Measurements from ENCODE around the gene TMEM79.

Gene TMEM79

GRCh38 chr1:156284112-156284511, at the start of gene TMEM79:
Gene TMEM79, plus strand, starts transcription at chr1:156284325. Its CDS starts 902 bp downstream, at chr1:156285227.
- no peak for TF ChIP-seq CTCF (IDR thresholded peaks at IDR 0.05; ENCODE audit: low read depth, low read length, missing control alignments)
- H3K4me3 ChIP-seq (replicated peaks; ENCODE audit: low read depth, low read length) = peak within 1 kb of the TSS; percentile 77

GRCh38 chr1:156236164-156236563, 48.0 kb upstream of the TMEM79 start:
- no peak for TF ChIP-seq CTCF (IDR thresholded peaks at IDR 0.05; ENCODE audit: low read depth, low read length, missing control alignments)
- no peak overlapping the region for H3K4me3 ChIP-seq (replicated peaks; ENCODE audit: low read depth, low read length)
- no peak for DNase-seq (ENCODE audit: extremely low read depth, low read depth)

More at GRCh38 chr1:156284112-156284511, at the start of gene TMEM79:
- DNase-seq (ENCODE audit: extremely low read depth, low read depth) = no peak

- DNase-seq (ENCODE audit: extremely low read depth, low read depth) = no peak
- no peak for TF ChIP-seq CTCF (IDR thresholded peaks at IDR 0.05; ENCODE audit: low read depth, low read length, missing control alignments)
- no peak overlapping the region for H3K4me3 ChIP-seq (replicated peaks; ENCODE audit: low read depth, low read length)
Measured at GRCh38 chr1:156238248-156238647, 45.9 kb upstream of the TMEM79 start.

- TF ChIP-seq CTCF (IDR thresholded peaks at IDR 0.05; ENCODE audit: low read depth, low read length, missing control alignments) = no peak
- DNase-seq (ENCODE audit: extremely low read depth, low read depth) = no peak
- no peak overlapping the region for H3K4me3 ChIP-seq (replicated peaks; ENCODE audit: low read depth, low read length)
Measured at GRCh38 chr1:156241311-156241811, 42.8 kb upstream of the TMEM79 start.

- DNase-seq (ENCODE audit: extremely low read depth, low read depth) = no peak
- no peak for TF ChIP-seq CTCF (IDR thresholded peaks at IDR 0.05; ENCODE audit: low read depth, low read length, missing control alignments)
- no peak within 1 kb of the TSS for H3K4me3 ChIP-seq (replicated peaks; ENCODE audit: low read depth, low read length)
Measured at GRCh38 chr1:156241926-156242325, 42.2 kb upstream of the TMEM79 start, which contains the start of gene BGLAP. Gene BGLAP, plus strand, starts transcription at chr1:156242184. Its CDS starts 48 bp downstream, at chr1:156242232.

- TF ChIP-seq CTCF (IDR thresholded peaks at IDR 0.05; ENCODE audit: low read depth, low read length, missing control alignments) = no peak
- H3K4me3 ChIP-seq (replicated peaks; ENCODE audit: low read depth, low read length) = no peak overlapping the region
- DNase-seq (ENCODE audit: extremely low read depth, low read depth) = no peak
Measured at GRCh38 chr1:156242738-156243137, 41.4 kb upstream of the TMEM79 start.

GRCh38 chr1:156244126-156244525, 40.0 kb upstream of the TMEM79 start:
- no peak for TF ChIP-seq CTCF (IDR thresholded peaks at IDR 0.05; ENCODE audit: low read depth, low read length, missing control alignments)
- no peak overlapping the region for H3K4me3 ChIP-seq (replicated peaks; ENCODE audit: low read depth, low read length)
- no peak for DNase-seq (ENCODE audit: extremely low read depth, low read depth)

All from HFF-Myc (cell line).